ENCODE measurements around the gene CLN3.

- no peak for TF ChIP-seq CTCF (conservative IDR thresholded peaks at IDR 0.05; ENCODE audit: low read length)
- no peak for TF ChIP-seq EZH2phosphoT487 (IDR thresholded peaks at IDR 0.05; ENCODE audit: borderline replicate concordance)
Observed at GRCh38 chr16:28497861-28498599, 6.2 kb upstream of the CLN3 start.

All from Loucy (cell line).